CD4-positive, alpha-beta T cell treated with Interferon alpha-2 for 1 hour (primary cell): Measurements from ENCODE around the gene GATB.

Source experiments
- DNase-seq, 2 donors: peaks; one replicate each; pipeline ENCODE4 v3.0.0-alpha.2; 2020 to 2022

The GATB gene

DNA sequence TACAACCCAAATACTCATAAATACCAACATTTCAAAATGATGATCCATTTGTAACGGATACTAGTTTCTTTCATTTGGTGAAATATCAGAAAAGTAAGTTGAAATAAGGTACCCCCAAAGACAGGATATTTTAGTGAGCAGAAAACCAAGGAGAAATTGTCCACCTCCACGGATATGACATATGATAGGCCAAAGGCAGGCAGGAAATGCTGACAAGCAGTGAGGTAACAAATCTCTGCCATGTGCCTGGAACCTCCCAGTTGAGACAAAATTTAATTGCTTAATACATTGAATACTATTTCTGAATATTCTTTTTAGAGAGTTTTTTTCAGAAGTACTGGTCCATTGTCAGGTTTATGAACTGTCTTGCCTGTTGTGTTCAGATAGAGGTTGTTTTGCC is 118.8 kb downstream of the GATB start:
- no peak for DNase-seq

DNA sequence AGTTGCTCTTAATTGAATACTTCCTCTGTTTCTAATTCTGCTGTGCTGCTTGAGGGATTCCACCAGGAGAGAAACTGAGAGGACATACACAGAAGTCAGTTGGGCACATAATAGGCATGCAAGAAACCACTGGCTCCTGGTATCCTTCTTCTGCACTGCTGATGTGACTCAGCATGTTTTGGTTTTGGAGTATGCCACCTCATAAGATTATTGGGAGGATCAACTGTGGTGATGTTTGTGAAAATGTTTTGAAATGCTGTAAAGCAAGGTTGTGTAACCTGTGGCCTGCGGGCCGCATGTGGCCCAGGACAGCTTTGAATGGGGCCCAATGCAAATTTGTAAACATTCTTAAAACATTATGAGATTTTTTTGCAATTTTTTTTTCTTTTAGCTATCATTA is 119.6 kb downstream of the GATB start:
- DNase-seq = no peak

DNA sequence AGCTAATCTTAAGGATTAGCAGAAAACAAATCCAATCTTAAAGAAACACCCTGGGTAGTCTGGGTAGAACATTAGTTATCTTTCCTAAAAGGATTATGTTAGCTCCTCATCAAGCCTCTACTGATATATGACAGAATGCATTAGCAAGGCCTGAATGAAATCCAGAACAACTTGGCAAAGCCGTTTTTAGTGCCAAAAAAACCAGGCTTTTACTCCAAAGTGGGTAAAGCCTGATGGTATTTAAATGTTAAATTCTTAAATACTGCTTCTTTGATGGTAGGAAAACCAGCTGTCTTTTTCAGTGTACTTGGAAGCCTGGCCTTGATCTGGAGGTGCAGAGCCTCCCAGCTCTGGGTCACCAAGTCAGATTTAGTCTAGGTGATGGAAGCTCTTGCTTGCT is 120.4 kb downstream of the GATB start:
- DNase-seq = no peak

DNA sequence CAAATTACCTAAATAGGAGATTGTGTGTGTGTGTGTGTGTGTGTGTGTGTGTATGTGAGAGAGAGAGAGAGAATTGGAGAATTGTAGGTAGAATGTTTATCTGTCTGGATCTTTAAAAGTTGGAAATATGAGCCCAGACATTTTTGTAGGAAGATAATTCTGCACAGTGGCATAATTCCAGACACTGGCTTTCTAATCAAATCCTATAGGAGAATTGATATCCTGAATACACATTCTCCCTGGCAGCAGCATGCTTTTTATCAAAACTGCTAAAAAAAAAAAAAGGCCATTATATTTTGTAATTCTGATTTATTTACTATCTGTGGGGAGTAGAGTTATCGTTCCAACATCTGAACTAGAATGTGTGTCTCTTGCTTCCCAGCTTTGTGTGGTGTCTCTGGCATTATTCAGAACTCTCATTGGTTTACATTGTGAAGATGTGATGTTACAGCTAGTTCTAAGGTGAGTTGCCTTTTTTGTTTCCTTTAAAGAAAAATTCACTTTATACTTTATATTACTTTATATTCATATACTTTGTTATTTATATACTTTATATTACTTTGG is 122.4 kb downstream of the GATB start:
- DNase-seq = no peak

DNA sequence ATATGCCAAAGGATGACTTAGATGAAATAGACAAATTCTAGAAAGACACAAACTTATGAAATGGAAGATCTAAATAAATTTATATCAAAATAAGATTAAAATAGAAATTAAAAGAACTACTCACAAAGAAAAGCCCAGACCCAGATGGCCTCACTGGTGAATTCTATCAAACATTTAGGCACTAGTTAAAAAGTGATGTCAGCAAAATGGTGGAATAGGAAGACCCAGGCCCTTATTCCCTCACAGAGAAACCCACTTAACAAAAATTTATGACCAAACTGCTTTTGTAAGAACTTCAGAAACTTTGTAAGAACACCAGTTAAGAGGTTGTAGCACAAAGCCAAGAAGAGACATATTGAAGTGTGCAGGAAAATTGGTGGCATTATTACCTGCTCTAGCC is 129.5 kb downstream of the GATB start:
- no peak for DNase-seq

DNA sequence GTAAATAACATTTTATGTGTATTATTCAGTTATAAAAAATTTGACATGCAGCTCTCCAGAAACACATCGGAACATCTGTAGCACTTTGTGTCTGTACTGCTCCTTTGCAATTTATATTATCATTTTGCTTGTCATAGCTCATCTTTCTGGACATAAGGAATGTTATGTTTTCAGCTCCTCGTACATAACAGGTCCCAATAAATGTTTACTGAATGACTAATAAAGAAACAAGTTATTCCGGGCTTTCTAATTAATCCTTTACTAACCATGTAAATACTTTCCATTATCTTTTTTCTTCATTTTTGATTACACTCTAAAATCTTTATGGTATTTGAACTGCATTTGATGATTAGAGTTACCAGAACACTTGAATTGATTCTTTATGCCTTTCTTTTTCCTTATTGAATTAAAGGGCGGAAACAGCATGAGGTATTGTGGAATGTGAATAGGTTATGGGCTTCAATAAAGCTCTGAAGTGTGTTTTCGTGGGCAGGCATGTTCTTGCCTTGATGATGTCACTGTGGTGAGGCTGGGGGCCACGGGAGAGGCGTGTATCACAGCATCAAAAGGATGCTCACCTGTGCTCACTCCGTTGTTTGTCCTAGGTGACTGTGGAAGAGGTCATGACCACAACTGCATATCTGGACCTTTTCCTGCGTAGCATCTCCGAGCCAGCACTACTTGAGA is 131.6 kb downstream of the GATB start:
- no peak for DNase-seq

DNA sequence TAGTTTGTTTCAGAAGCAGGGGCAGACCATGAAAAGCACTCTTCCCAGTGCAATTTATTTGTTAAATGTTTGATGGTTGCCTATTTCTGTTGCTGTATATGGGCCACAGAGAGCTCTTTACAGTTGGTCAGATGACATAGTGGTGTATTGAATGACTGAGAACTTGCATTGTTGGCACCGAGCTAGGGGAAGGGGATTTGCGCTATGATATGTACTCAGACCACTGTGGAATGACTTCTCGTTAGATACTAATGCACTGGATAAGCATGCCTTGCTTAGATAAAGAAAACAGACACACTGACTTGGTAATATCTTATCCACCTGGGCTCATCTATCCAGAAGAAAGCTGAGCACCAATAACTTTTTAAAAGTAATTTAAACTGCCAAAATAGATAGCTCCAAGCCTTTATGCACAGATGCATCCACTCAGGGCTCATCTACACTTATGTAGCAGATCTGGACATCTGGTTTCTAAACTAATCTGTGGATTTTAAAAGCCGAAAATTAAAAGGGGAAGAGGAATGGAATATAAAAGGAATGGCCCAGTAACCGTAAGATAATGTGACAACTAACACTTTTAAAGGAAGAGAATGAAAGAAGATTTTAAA is 132.7 kb downstream of the GATB start:
- DNase-seq = no peak

DNA sequence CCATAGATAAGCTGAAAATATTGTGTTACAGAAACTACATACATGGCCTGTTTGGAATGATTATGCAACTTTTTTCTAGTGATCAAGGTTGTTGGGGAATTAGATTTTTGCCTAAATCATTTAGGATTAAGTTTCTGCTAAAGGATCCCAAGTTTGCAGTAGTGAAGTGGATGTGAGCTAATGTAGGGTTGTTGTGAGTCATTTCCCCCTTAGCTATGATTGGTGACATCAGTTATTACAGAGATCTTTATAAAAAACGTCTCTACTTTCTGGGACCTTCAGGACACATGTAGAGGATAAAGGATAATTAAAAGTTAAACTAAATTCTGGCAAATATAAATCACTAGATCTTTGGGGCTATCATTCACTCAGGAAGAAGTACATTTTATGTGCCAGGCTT is 133.3 kb downstream of the GATB start:
- no peak for DNase-seq

DNA sequence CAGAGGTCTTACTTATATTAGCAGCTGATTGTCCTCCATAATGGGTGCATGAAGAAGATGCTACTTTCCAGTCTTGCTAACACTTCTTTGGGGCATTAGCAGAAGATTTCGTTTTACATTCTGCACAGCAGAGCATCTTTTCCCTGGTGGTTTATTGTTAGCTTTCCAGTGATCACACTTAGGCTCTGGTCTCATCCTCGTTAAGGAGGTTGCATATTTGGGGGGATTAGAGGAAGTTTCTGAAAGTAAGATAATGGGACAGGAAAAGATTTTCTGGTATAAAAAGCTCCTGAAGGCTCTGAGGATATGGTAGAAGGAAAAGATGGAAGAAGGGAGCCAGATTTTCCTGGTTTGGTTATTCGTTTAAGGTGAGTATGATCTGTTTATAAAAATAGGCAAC is 134.1 kb downstream of the GATB start:
- DNase-seq = no peak

DNA sequence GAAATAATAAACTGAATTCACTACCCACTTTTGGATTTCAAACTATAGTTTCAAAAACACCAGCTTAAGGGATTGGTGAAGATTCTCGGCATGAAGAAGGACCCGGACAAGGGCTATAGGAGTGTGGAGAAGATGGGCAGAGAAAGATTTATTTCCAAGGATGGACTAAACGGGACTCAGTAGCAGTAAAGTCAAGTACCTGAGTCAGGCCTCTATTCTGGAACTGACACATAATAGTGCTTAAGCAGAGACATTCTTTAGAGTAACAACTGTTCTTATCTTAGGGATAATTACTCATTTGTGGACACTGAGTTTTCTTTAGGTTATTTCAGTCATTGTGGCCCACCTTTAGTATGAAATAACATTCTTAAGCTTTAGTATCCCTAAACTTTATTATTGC is 134.6 kb downstream of the GATB start:
- no peak for DNase-seq

DNA sequence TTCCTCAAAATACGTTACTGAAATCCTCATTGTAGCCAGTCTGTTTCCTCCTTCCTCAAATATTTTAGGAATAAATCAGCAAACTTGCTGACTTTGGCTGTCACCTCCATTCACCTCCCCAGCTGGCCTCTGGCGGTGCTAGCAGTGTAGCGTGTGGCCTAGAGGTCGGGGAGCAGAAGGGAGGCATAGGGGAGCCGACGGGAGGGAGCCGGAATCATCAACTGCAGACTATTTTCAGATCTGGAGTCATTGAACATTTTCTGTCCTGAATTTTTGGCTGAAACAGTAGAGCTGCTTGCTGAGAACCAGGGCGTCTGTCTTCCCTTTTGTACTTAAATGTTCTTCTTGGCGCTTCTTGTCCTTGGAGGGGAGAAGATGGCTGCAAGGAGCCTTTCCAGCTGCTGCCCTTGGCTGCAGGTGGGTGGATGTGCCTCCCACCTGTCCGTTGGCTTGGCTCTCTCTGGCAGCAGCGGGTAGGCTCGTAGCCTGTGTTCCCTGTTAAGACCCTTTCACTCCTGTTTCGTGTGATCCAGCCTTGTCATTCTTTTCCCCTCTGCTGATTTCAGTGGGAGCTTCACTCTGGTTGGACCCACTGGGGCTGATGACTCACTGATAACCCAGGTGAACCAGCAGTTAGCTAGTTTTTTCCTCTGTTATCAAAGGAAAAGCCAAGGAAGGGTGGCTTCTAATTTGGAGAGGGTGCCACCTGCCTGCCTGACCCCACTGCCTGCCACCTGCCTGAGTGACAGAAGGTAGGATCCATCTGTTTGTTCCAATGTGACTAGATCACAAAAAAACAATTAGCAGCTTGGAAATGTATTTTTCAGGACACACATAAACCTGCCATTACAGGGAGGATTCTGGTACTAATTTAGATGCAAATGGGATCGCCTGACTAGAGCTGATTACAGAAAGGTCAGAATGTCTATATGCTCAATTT is 135.9 kb downstream of the GATB start:
- no peak for DNase-seq
